Liver (tissue), 9 donors: Measurements from ENCODE around the gene CDC42SE2. TPM values are rescaled to one million over a fixed set of nuclear protein-coding genes. Genes with fewer than 3 reads are reported as not detected.

Experiments used
- DNase-seq: peaks from one replicate; pipeline ENCODE4 v3.0.0-alpha.2; 2017; ENCODE audit warnings: low spot score
- H3K27ac ChIP-seq, 2 donors: one replicate each; pipeline ENCODE4 v1.7.0; 2013; ENCODE audit warnings: inconsistent platforms in 2 of 2, low read length in 2 of 2, control low read depth in 1 of 2, low read depth in 1 of 2, mild to moderate bottlenecking in 1 of 2
- H3K27me3 ChIP-seq, 4 donors: one replicate each; pipeline versions ENCODE4 v1.6.1 to v1.7.0; 2013; ENCODE audit warnings: low read length in 3 of 4, inconsistent platforms in 1 of 4, mild to moderate bottlenecking in 1 of 4, moderate library complexity in 1 of 4; ENCODE audit not compliant: control insufficient read depth in 4 of 4, insufficient read depth in 4 of 4
- H3K36me3 ChIP-seq, 4 donors: one replicate each; pipeline versions ENCODE4 v1.6.1 to v1.7.0; 2013; ENCODE audit warnings: low read length in 3 of 4, mild to moderate bottlenecking in 3 of 4, low read depth in 1 of 4, moderate library complexity in 1 of 4; ENCODE audit not compliant: control insufficient read depth in 4 of 4, insufficient read depth in 3 of 4
- H3K4me1 ChIP-seq, 4 donors: one replicate each; pipeline versions ENCODE4 v1.6.1 to v1.7.0; 2013; ENCODE audit warnings: low read length in 3 of 4, mild to moderate bottlenecking in 3 of 4, moderate library complexity in 1 of 4; ENCODE audit not compliant: control insufficient read depth in 4 of 4, insufficient read depth in 4 of 4
- H3K4me3 ChIP-seq, 3 donors: one replicate each; pipeline versions ENCODE4 v1.6.1 to v1.7.0; 2013; ENCODE audit warnings: low read length in 3 of 3, control low read depth in 1 of 3, low read depth in 1 of 3, mild to moderate bottlenecking in 1 of 3
- H3K9ac ChIP-seq, 2 donors: one replicate each; pipeline ENCODE4 v1.7.0; 2013; ENCODE audit warnings: low read length in 2 of 2, mild to moderate bottlenecking in 2 of 2, moderate library complexity in 2 of 2, control low read depth in 1 of 2, low read depth in 1 of 2
- H3K9me3 ChIP-seq, 4 donors: one replicate each; pipeline versions ENCODE4 v1.6.1 to v1.7.0; 2013; ENCODE audit warnings: low read length in 3 of 4; ENCODE audit not compliant: control insufficient read depth in 4 of 4
- EGR1 ChIP-seq, 2 donors: IDR thresholded peaks; 2 replicates each; pipeline ENCODE4 v1.6.1; 2016 to 2018; ENCODE audit warnings: antibody characterized with exemption in 2 of 2, low read depth in 2 of 2
- FOXA1 ChIP-seq: IDR thresholded peaks from 2 replicates; pipeline ENCODE4 v1.6.1; 2016; ENCODE audit warnings: antibody characterized with exemption
- FOXA2 ChIP-seq: IDR thresholded peaks from 2 replicates; pipeline ENCODE4 v1.6.1; 2016; ENCODE audit warnings: antibody characterized with exemption
- GABPA ChIP-seq, 2 donors: IDR thresholded peaks in 1 of 2; conservative IDR thresholded peaks in 1 of 2; 2 replicates each; pipeline ENCODE4 v1.6.1; 2016; ENCODE audit warnings: antibody characterized with exemption in 2 of 2, mild to moderate bottlenecking in 1 of 2, moderate library complexity in 1 of 2
- HNF4A ChIP-seq, 2 donors: conservative IDR thresholded peaks; 2 replicates each; pipeline ENCODE4 v1.6.1; 2016; ENCODE audit warnings: antibody characterized with exemption in 2 of 2, mild to moderate bottlenecking in 2 of 2
- HNF4G ChIP-seq: IDR thresholded peaks from 2 replicates; pipeline ENCODE4 v1.6.1; 2016; ENCODE audit warnings: antibody characterized with exemption
- JUND ChIP-seq, 2 donors: IDR thresholded peaks; 2 replicates each; pipeline ENCODE4 v1.6.1; 2016; ENCODE audit warnings: antibody characterized with exemption in 2 of 2
- NR2F2 ChIP-seq: IDR thresholded peaks from 2 replicates; pipeline ENCODE4 v1.6.1; 2016; ENCODE audit warnings: antibody characterized with exemption
- RAD21 ChIP-seq, 2 donors: IDR thresholded peaks; 2 replicates each; pipeline ENCODE4 v1.6.1; 2016; ENCODE audit warnings: antibody characterized with exemption in 2 of 2, mild to moderate bottlenecking in 2 of 2
- RXRA ChIP-seq, 2 donors: IDR thresholded peaks; 2 replicates each; pipeline ENCODE4 v1.6.1; 2017 to 2018; ENCODE audit warnings: antibody characterized with exemption in 2 of 2, mild to moderate bottlenecking in 1 of 2
- SP1 ChIP-seq: IDR thresholded peaks from 2 replicates; pipeline ENCODE4 v1.6.1; 2018; ENCODE audit warnings: antibody characterized with exemption, mild to moderate bottlenecking
- TAF1 ChIP-seq: conservative IDR thresholded peaks from 2 replicates; pipeline ENCODE4 v1.6.1; 2016; ENCODE audit warnings: antibody characterized with exemption, mild to moderate bottlenecking
- YY1 ChIP-seq: IDR thresholded peaks from 2 replicates; pipeline ENCODE4 v1.6.1; 2016; ENCODE audit warnings: antibody characterized with exemption, mild to moderate bottlenecking
- WGBS: extraction: QIAGEN DNeasy Blood & Tissue Kit; methylation state at CpG from one replicate; pipeline ENCODE4 v1.1.7; 2013; 5-methylcytosine and 5-hydroxymethylcytosine counted together
- polyA plus RNA-seq, 2 donors: library from polyadenylated mRNA; stranded (reverse) in 1 of 2; unstranded in 1 of 2; fragments of 200-250 nt in 1 of 2; fragments of >200 nt in 1 of 2; fragmentation: Nextera tagmentation in 1 of 2; extraction: Ambion mirVana in 1 of 2; gene quantifications; one replicate each; pipeline versions ENCODE4 v1.2.1 to v1.2.3, GENCODE V29; 2013 to 2015
- total RNA-seq, 2 donors: library from RNA; depleted of rRNA; stranded (reverse); fragments of >200 nt; gene quantifications; one replicate each; pipeline ENCODE4 v1.2.3, GENCODE V29; 2014
- TF ChIP-seq, protein P1 (sequence below): fragments of 150-350 bp; IDR thresholded peaks from 2 replicates; pipeline ENCODE4 v1.5.1; 2017; ENCODE audit warnings: improper control_type of control experiment, low read depth, low read length; ENCODE audit not compliant: missing input control
- TF ChIP-seq, protein P2 (sequence below): IDR thresholded peaks from 2 replicates; pipeline ENCODE4 v1.6.1; 2016; ENCODE audit warnings: antibody characterized with exemption
- TF ChIP-seq, protein P3 (sequence below): IDR thresholded peaks from 2 replicates; pipeline ENCODE4 v1.6.1; 2016; ENCODE audit warnings: antibody characterized with exemption
- TF ChIP-seq, protein P4 (sequence below): IDR thresholded peaks from 2 replicates; pipeline ENCODE4 v1.6.1; 2016; ENCODE audit warnings: antibody characterized with exemption, mild to moderate bottlenecking
- TF ChIP-seq, protein P5 (sequence below): IDR thresholded peaks from 2 replicates; pipeline ENCODE4 v1.6.1; 2016; ENCODE audit warnings: antibody characterized with exemption
- donor health status: healthy.
- donor health status: healthy.
- donor health status: healthy.
- donor health status: healthy.
- donor health status: healthy.

Gene CDC42SE2
- total and polyA plus RNA-seq, 4 donors: 7.8 to 31.7 (median 17.0) TPM

DNA sequence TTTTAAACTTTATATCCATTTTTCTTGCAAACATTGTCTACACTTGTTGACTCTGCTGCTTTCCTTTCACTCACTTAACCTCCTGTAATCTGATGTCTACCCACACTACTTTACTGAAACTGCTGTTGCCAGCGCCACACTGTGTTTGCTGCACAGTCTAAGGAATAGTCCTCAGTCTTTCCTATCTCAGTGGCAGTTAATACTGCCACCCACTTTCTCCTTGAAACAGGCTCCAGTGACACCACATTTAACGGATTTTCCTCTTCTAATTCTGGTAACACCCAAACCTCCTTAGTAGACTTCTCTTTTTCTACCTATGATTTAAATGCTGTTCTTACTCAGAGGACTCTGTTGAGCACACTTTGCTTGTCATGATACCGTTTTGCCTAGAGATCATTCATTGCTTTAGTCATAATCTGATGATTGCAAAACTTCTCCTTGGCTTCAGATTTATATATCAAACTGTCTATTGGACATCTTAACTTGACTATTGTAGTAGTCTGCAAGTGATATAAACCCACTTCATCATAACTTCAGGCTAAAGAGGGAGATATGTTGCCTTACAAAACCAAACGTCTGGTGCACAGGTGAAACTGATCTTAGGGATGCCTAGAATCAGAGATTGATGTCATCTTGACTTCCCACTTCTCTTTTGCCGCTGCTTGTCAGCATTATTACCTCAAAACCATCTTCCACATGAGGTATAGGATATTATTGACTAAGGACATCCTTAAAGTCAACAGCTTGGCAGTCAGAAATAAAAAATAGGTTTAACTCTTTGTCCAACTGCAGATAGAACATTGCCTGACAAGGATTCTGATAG is 94.1 kb downstream of the CDC42SE2 start:
- peaks cover 0 to 11% (median 8%) of the 10 kb centered on the region in 4 donors for H3K36me3 ChIP-seq
- no peaks in the 10 kb centered on the region for H3K9me3 ChIP-seq
- DNase-seq: no peak
- WGBS: 79% methylated on average over 5 of the region's 5 CpGs
- H3K9ac ChIP-seq: no peak overlapping the region
- H3K27ac ChIP-seq: no peak overlapping the region
- H3K4me3 ChIP-seq: no peak overlapping the region
- H3K27me3 ChIP-seq: no peaks in the 10 kb centered on the region
- H3K4me1 ChIP-seq: peaks cover 0 to 4% (median 2%) of the 10 kb centered on the region in 4 donors
- TF ChIP-seq RXRA (IDR thresholded peaks at IDR 0.05): no peak
- TF ChIP-seq, protein P1, sequence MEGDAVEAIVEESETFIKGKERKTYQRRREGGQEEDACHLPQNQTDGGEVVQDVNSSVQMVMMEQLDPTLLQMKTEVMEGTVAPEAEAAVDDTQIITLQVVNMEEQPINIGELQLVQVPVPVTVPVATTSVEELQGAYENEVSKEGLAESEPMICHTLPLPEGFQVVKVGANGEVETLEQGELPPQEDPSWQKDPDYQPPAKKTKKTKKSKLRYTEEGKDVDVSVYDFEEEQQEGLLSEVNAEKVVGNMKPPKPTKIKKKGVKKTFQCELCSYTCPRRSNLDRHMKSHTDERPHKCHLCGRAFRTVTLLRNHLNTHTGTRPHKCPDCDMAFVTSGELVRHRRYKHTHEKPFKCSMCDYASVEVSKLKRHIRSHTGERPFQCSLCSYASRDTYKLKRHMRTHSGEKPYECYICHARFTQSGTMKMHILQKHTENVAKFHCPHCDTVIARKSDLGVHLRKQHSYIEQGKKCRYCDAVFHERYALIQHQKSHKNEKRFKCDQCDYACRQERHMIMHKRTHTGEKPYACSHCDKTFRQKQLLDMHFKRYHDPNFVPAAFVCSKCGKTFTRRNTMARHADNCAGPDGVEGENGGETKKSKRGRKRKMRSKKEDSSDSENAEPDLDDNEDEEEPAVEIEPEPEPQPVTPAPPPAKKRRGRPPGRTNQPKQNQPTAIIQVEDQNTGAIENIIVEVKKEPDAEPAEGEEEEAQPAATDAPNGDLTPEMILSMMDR: no peak
- no peak for TF ChIP-seq SP1
- TF ChIP-seq TAF1: no peak
- no peak for TF ChIP-seq HNF4A (conservative IDR thresholded peaks at IDR 0.05)
- no peak for TF ChIP-seq NR2F2
- TF ChIP-seq HNF4G: no peak
- no peak for TF ChIP-seq EGR1 (IDR thresholded peaks at IDR 0.05; ENCODE audit: low read depth in 2 of 2)
- no peak for TF ChIP-seq GABPA (IDR thresholded peaks at IDR 0.05 in 1 of 2, conservative IDR thresholded peaks at IDR 0.05 in 1 of 2)
- TF ChIP-seq, protein P2, sequence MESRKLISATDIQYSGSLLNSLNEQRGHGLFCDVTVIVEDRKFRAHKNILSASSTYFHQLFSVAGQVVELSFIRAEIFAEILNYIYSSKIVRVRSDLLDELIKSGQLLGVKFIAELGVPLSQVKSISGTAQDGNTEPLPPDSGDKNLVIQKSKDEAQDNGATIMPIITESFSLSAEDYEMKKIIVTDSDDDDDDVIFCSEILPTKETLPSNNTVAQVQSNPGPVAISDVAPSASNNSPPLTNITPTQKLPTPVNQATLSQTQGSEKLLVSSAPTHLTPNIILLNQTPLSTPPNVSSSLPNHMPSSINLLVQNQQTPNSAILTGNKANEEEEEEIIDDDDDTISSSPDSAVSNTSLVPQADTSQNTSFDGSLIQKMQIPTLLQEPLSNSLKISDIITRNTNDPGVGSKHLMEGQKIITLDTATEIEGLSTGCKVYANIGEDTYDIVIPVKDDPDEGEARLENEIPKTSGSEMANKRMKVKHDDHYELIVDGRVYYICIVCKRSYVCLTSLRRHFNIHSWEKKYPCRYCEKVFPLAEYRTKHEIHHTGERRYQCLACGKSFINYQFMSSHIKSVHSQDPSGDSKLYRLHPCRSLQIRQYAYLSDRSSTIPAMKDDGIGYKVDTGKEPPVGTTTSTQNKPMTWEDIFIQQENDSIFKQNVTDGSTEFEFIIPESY: no peak
- TF ChIP-seq RAD21 (IDR thresholded peaks at IDR 0.05): no peak
- TF ChIP-seq, protein P3, sequence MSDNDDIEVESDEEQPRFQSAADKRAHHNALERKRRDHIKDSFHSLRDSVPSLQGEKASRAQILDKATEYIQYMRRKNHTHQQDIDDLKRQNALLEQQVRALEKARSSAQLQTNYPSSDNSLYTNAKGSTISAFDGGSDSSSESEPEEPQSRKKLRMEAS: no peak
- no peak for TF ChIP-seq FOXA1
- TF ChIP-seq, protein P4, sequence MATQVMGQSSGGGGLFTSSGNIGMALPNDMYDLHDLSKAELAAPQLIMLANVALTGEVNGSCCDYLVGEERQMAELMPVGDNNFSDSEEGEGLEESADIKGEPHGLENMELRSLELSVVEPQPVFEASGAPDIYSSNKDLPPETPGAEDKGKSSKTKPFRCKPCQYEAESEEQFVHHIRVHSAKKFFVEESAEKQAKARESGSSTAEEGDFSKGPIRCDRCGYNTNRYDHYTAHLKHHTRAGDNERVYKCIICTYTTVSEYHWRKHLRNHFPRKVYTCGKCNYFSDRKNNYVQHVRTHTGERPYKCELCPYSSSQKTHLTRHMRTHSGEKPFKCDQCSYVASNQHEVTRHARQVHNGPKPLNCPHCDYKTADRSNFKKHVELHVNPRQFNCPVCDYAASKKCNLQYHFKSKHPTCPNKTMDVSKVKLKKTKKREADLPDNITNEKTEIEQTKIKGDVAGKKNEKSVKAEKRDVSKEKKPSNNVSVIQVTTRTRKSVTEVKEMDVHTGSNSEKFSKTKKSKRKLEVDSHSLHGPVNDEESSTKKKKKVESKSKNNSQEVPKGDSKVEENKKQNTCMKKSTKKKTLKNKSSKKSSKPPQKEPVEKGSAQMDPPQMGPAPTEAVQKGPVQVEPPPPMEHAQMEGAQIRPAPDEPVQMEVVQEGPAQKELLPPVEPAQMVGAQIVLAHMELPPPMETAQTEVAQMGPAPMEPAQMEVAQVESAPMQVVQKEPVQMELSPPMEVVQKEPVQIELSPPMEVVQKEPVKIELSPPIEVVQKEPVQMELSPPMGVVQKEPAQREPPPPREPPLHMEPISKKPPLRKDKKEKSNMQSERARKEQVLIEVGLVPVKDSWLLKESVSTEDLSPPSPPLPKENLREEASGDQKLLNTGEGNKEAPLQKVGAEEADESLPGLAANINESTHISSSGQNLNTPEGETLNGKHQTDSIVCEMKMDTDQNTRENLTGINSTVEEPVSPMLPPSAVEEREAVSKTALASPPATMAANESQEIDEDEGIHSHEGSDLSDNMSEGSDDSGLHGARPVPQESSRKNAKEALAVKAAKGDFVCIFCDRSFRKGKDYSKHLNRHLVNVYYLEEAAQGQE: no peak
- no peak for TF ChIP-seq JUND (IDR thresholded peaks at IDR 0.05)
- TF ChIP-seq, protein P5, sequence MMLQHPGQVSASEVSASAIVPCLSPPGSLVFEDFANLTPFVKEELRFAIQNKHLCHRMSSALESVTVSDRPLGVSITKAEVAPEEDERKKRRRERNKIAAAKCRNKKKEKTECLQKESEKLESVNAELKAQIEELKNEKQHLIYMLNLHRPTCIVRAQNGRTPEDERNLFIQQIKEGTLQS: no peak
- no peak for TF ChIP-seq YY1
- TF ChIP-seq FOXA2: no peak
